ENCODE data around the gene KCNIP4.

GRCh38 chr4:21118301-21118700 lies 830.3 kb downstream of the KCNIP4 start:
- no peak for TF ChIP-seq CTCF (IDR thresholded peaks at IDR 0.05; ENCODE audit: control extremely low read depth in 1 of 3, insufficient read depth in 1 of 3, low read depth in 1 of 3, low read length in 3 of 3)
- no peak for TF ChIP-seq CREB1 (IDR thresholded peaks at IDR 0.05)
- TF ChIP-seq EZH2 (IDR thresholded peaks at IDR 0.05; ENCODE audit: low read depth, low read length, severe bottlenecking), result no peak
- no peak for TF ChIP-seq CTBP2 (IDR thresholded peaks at IDR 0.05; ENCODE audit: borderline replicate concordance, insufficient read depth, insufficient read length, low read length)

All from H1 (cell line).